Loucy (cell line): ENCODE measurements around the gene AATK.

ENCODE experiments used
- CTCF ChIP-seq: fragments of 200-600 bp; sonication (generic); conservative IDR thresholded peaks from 2 replicates; pipeline ENCODE4 v1.5.1; 2014; ENCODE audit warnings: mild to moderate bottlenecking, antibody characterized with exemption, low read length
- EZH2phosphoT487 ChIP-seq: fragments of 200-600 bp; IDR thresholded peaks from 2 replicates; pipeline ENCODE4 v1.6.1; 2018; ENCODE audit warnings: antibody characterized with exemption, mild to moderate bottlenecking, moderate library complexity, borderline replicate concordance

GRCh38 chr17:81106716-81107115, 59.3 kb downstream of the AATK start:
- TF ChIP-seq EZH2phosphoT487 (no peak), CTCF (no peak)
